NCI-H345 (cell line): ENCODE measurements around the gene PAX6.

ENCODE experiments used
- DNase-seq: peaks from one replicate; lab custom pipeline; 2025; lab: John Stamatoyannopoulos, UW

Gene PAX6

GRCh38 chr11:31822175-31822926 lies 11.2 kb upstream of the PAX6 start:
- DNase-seq: no peak

GRCh38 chr11:31821766-31822165 lies 10.6 kb upstream of the PAX6 start:
- no peak for DNase-seq

- DNase-seq: no peak
Observed at GRCh38 chr11:31821235-31821764, 10.2 kb upstream of the PAX6 start.

GRCh38 chr11:31820438-31820818 lies 9.3 kb upstream of the PAX6 start:
- no peak for DNase-seq

- DNase-seq: no peak
Observed at GRCh38 chr11:31819621-31820437, 8.7 kb upstream of the PAX6 start.

- DNase-seq: no peak
Observed at GRCh38 chr11:31818874-31819331, 7.8 kb upstream of the PAX6 start.

GRCh38 chr11:31818425-31818755 lies 7.3 kb upstream of the PAX6 start:
- DNase-seq: no peak

- DNase-seq: no peak
Observed at GRCh38 chr11:31817621-31818424, 6.7 kb upstream of the PAX6 start.

GRCh38 chr11:31817054-31817620 lies 6.0 kb upstream of the PAX6 start:
- peak; percentile 22 for DNase-seq

- DNase-seq: no peak
Observed at GRCh38 chr11:31816468-31817053, 5.4 kb upstream of the PAX6 start.

- DNase-seq: no peak
Observed at GRCh38 chr11:31815711-31816467, 4.8 kb upstream of the PAX6 start.

GRCh38 chr11:31814176-31814868 lies 3.2 kb upstream of the PAX6 start:
- peak; percentile 13 for DNase-seq

GRCh38 chr11:31813391-31814175 lies 2.5 kb upstream of the PAX6 start:
- no peak for DNase-seq

GRCh38 chr11:31812383-31813381 lies 1.6 kb upstream of the PAX6 start:
- DNase-seq: peak; percentile 25

GRCh38 chr11:31809857-31810778 lies 1.0 kb downstream of the PAX6 start:
- peak; percentile 49 for DNase-seq

- no peak for DNase-seq
Observed at GRCh38 chr11:31809541-31809856, 1.6 kb downstream of the PAX6 start.
